NCI-H2107 treated with DMSO at 0.1 percent for 48 hours (cell line): ENCODE results near the gene B4GALNT3.

Source experiments
- DNase-seq: peaks from one replicate; lab custom pipeline; 2025; ENCODE audit not compliant: unreplicated experiment; lab: John Stamatoyannopoulos, UW

The B4GALNT3 gene

DNA sequence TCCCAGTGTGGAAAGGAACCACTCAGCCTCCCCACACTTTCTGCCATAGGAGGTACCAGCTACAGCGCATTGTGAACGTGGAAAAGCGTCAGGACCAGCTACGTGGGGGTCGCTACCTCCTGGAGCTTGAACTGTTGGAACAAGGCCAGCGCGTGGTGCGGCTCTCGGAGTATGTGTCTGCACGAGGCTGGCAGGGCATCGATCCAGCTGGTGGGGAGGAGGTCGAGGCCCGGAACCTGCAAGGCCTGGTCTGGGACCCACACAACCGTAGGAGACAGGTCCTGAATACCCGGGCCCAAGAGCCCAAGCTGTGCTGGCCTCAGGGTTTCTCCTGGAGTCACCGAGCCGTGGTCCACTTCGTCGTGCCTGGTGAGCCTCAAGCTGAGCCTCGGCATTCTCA, 96.8 kb downstream of the B4GALNT3 start:
- DNase-seq, result no peak

DNA sequence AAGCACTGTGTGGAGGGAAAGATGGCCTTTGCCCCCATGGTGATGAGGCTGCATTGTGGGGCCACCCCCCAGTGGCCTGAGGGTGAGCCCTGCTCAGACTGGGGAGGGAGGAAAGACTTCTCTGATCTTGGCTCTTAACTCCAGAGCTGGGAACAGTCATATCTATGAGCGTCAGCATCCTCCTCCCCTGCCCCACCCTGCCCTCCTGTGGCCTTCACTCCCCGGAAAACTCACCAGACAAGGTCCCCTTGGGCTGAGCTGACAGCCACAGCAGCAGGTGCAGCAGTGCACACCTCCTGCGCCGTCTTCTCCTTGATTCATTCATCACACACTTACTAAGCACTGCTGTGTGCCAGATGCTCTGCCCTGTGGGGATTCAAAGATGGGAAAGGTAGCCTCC, 98.8 kb downstream of the B4GALNT3 start:
- no peak for DNase-seq

DNA sequence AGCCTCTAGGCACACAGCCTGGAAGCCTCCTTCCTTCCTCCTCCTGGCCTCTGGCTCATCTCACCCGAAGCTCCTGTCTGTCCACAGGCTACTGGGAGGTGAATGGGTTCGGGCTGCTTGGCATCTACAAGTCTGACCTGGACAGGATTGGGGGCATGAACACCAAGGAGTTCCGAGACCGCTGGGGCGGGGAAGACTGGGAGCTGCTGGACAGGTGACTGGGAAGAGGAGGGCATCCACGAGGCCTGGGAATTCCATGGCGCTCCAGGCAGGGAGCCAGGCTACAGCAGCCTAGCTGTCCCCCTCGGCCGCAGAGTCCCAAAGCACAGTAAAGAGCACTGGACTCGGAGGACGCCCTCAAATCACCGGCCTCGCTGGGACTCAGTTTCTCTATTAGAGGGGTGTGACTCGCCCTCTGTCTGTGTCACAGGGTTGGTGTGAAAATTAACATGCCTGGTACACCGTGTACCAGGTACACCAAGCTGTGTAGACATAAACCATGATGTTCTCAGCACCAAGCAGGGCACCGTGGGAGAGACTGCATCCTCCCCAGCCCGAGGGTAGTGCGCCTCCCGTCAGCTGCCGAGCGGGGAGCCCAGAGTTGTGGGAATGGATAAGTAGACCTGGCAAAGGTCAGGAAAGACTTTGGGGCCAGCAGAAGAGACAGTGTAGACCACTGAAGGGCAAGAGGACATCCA, 99.6 kb downstream of the B4GALNT3 start:
- DNase-seq, result no peak

DNA sequence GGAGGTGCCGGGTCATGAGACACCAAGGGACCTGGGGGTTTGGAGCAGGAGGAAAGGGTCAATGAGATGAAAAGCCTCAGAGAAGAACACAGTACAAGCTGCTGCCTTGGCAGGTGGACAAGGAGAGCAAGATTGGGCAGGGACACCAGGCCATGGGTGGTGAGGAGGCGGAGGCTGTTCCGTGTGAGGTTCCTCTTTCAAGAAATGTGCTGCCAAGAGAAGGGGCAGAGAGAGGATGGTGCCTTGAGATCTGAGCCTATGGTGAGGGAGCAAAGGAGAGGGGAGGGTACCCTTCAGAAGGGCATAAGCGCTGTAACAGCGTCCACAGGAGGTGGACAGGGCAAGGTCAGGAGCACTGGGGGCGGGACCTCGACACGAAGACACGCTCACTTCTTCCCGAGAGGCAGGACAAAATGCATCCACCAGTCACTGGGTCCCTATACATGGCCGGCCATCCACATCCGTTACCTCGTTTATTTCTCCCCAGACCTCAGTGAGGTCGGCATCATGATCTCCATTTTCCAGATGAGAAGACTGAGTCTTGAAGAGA, 100.2 kb downstream of the B4GALNT3 start:
- no peak for DNase-seq

DNA sequence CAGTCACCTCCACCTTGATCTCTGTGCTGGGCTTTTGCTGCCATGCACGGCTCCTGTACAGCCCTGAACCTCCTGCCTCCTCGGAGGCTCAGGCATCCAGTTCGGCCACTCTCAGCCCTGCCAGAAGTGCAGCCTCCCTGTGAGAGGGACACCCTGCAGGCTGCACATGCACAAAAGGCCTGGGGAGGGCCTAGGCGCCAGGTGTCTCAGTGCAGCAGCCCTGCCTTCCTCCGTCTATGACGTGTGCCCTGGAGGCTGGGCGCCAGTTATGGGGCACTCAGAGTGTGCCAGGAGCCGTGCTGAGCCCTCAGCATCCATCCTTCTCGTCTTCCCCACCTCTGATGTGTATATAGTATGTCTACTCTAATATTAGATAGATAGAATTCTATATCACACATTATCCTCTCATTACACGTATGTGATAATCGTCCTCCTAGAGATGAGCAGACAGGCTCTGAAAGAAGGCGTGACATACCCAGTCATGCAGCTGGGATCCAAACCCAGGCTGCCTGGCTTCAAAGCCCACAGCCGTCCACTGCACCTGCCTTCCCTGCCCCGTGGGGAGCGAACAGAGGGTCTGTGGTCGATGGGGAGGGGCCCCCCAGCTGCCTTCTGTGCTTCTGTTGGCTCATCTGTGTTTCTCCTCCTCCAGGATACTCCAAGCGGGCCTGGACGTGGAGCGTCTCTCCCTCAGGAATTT, 101.1 kb downstream of the B4GALNT3 start:
- DNase-seq, result peak; percentile 73

DNA sequence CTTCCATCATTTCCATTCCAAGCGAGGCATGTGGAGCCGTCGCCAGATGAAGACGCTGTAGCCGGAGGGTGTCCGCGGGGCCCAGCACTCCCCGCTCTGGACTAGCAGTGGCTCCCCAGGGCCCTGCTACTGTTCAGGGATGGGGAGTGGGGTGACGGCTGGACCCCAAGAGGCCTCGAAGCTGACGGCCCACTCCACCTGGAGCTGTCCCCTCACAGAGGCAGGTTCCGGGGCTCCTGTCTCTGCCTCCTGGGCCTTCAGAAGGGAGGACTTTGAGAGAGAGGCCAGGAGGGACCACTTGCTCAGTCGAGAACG, 101.6 kb downstream of the B4GALNT3 start:
- DNase-seq, result no peak

DNA sequence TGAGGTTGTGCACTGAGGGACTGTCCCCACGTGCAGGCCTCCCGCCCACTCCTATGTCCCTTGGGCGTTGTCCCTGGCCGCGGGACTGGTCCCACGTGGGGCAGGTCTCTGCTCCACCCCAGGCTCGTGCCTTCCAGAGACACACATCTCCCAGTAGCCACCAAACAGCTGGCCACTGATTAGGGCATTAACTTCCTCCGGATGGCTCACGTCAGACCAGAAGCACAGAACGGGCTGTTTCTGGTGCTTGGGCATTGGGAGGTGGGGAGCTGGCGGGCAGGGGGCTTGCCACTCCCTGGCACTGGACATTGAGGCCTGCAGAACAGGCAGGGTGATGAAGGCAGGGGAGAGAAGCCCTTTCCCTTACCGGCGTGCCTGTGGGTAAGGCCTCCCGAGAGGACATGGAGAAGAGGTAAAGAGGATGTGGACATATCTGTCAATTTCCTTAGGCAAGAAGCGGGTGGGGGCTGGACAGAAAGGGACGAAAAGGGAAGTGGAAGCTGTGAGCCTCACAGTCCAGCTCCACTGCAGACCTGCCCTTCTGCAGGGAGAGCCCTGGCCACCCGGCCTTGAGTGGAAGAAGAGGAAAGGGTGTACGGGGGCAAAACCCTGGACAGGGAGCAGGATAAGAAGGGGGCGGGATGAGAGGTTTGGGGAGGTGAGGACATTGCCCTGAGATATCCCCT, 102.3 kb downstream of the B4GALNT3 start:
- DNase-seq, result no peak

DNA sequence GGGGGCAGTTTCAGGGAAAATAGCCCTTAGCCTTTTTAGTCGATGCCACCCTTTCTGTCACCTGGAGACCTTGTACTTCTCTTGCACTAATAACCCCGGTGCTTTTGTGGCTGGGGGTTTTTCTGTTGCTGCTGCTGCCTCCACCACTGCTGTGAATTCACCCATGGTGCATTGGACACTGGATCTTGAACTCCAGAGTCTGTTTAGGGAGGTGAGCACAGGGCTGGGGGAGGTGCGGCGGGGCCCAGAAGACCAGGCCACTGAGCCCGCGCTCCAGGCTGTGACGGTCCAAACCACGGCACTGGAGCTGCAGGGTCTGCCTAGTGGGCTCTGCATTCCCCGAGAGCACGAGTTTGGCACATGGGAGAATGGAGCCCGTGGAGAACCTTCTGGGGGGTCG, 102.9 kb downstream of the B4GALNT3 start:
- no peak for DNase-seq

DNA sequence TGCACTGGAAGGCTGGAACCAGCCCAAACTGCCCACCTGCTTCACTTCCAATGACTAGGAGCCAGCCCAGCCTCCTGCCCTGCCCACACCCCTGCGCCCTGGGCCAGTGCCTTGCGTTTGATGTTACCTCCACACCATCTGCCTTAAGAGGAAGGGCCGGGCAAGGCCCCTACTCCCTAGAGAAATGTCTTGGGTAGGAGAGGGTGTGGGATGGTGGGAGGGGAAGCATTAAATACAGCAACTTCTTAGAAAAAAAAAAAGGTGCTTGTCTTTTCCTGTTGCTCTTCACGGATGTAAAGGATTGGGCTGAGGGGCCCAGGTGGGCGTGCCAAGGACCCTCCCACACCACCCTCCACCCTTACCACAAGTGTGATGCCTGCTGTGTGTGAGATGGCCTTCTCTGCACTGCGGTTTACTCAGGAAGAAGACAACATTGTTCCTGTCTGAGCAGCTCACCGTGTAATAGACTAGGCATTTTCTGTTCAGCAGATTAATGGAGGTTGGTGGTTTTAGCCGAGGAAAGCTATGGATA, 103.6 kb downstream of the B4GALNT3 start:
- no peak for DNase-seq

DNA sequence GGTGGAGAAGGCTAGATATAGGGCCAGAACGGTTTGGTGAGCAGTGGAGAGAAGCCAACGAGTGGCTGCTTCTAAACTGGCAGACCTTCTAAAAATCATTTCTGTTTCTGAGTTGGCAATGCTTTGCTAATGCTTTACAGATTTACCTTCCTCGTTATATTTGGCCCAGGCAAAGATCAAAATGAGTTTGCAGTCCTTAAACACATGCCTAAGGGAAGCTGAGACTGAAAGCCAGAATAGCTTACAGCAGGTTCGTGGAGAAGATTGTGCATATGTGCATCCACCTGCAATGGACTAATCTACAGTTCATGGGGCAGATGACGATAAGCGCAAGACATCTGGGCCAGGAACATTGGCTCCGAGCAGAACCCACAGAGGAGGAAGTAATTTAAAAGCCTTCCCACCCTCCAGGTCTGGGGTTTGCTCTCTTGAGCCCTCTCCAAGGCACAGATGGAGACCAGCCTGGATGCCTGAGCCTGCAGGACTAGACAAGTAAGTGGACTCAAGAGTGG, 104.1 kb downstream of the B4GALNT3 start:
- DNase-seq, result no peak

DNA sequence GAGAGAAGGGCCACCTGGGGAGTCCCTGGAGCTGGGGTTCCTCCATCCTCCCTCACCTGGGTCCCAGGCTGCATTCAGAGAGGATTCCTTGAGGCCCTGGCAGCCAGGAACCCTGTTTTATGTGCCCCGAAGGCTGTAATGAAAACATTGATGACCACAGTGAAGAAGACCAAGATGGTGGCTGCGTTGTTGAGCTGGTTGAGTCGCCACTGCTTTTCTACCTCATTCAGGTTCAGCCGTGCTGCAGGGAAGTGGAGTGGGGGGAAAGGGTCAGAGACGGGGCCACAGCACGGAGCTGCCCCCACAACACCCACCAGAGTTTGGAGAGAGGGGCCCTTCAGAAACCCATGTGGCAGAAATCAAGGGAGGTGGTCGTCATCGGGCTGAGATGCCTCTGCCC, 105.4 kb downstream of the B4GALNT3 start:
- no peak for DNase-seq

DNA sequence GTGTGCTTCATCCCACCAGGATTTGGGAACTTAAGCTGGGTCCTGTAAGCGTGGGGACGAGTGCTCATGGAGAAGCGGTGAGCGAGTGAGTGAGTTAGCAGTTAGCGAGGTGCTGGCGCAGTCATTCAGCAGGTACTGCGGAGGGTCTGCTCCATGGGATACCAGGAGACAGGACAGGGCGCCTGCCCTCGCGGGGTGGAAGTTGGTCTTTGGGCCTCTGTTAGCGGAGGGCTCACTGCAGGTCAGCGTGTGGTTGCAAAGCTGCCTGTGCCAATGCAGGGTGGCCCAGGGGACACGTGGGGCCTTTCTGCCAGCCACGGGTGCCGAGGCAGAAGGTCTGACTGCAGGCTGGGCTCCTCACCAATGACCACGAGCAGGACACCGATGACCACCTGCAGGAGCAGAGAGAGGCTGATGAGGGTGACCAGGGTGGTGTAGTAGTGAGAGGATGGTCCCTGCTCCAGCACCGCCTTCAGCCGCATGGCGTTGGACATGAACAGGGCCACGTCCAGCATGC, 105.9 kb downstream of the B4GALNT3 start:
- no peak for DNase-seq

DNA sequence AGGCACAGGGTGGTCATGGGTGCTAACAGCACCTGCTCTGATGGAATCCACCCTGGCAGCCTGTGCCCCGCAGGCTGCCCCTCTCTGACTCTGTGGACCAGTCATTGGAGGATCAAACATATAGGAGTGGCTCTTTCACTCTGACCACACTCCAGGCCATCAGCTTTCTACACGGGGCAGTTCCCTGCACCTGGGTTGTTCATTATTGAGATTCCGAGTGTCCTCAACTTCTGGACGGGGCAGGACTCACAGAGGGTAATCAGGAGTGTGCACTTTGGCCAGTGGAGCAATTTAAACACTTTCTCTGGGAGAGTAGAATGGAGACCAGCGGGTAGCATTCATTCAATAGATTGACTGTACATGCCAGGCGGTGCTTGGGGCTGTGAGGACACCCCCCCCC, 108.7 kb downstream of the B4GALNT3 start:
- no peak for DNase-seq

DNA sequence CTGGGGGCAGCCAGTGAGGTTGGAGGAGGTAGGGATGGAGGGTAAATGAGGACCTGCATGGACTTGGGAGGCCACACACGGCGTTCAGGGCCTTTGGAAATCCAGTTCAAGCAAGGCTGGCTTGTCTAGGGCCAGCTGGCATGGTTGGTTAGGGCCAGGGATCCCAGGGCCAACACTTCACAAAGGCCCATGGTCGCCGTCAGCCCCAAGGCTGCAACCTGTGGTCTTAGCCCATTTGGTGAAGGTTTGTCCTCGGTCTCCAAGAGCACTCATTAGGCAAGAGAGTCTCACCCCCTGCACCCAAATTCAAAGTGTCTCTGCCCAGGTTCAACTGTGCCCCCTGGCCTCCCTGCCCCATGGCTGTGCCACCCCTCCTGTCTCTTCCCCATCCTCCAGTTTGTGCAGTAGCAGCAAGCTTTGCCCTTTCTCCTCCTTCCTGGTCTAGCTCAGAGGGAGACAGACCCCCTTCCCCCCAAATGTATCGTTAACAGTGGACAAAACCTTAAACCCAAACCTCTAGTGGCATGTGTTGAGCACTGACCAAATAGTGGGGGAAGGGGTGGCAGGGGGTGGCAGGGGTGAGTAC, 109.4 kb downstream of the B4GALNT3 start:
- no peak for DNase-seq

DNA sequence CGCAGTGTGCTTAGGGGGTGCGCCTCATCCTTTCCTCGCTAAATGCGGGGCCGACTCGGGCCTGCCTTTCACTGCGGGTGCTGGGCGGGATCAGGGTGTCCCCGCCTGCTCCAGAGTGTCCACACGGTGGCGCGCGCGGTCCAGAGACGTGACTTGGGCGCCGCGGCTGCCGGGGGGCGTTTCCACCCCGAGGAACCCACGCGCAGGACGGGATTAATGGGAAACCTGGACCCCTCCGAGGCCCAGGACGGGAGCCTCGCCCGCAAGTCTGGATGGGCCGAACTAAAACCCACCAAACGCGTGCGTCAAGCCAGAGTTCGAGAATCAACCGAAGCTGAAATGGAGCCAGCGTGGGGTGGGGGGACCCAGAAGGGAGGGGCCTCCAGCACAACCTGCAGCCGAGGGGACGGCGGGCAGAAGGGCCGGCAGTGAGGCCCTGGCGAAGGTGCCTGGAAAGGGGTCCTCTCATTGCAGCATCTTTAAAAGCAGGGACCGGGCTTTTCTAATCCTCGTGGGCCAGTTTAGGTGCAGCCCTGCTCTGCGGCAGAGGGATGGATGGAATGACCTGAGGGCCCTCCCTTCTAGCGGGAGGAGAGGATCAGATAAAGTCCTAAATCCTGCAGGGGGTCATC, 110.2 kb downstream of the B4GALNT3 start:
- DNase-seq, result peak; percentile 35

DNA sequence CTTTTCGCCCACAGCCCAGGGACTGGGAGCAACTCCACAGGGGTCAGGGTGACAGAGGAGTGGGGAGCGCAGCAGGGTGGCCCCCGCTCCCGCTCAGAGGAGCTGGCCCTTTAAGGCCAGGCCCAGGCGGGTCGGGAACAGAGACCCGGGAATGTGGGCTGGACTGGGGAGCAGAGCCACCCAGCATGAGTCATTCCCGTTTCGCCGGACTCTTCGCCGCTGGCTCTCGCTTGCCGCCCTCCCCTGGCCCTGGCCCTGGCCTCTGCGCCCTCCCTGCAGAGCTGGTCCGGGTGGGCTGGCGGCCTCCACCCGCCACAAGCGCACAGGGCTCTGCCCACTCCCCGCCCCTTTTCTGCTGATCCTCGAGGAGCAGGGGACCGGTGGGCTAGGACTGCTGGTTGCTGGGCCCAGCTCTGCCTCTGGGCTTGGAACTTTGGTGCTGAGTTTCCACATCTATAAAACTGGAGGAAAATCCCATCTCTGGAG, 110.7 kb downstream of the B4GALNT3 start:
- DNase-seq, result no peak

DNA sequence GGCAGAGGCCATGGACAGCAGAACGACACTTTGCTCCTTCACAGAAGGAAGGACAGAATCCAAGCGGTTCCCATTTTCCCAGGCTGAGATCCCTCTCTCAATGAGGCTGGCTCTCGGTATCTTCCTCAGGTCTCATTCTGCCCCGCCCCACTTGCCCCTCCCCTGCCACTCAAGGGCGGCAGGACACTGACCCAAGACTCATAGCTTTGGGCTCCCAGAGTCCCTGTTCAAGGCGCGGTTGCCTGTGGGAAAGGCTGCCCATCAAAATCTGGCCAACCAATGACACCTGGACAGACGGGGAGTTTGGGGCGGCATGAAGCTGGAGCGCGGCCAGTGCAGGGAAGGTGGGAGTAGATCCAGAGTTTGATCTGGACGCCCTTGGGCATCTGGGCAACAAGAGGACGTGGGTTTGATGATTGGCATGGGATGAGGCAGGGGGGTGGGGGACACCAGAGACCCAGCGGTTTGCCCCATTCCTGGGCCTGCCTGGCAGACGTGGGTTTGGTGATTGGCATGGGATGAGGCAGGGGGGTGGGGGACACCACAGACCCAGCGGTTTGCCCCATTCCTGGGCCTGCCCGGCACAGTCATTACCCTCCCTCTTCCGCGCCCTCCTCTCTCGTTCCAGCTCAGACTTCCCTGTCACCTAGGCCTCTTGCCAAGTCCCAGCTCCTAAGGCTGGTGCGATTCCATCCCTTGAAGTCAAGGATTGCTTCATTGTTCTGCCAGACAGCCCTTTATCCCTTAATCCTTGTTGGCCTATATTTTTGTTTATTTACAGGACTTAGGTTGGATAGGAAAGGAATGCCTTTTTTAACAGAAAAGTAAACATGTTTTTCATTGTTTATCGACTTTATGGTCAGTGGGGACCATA, 111.4 kb downstream of the B4GALNT3 start:
- no peak for DNase-seq

DNA sequence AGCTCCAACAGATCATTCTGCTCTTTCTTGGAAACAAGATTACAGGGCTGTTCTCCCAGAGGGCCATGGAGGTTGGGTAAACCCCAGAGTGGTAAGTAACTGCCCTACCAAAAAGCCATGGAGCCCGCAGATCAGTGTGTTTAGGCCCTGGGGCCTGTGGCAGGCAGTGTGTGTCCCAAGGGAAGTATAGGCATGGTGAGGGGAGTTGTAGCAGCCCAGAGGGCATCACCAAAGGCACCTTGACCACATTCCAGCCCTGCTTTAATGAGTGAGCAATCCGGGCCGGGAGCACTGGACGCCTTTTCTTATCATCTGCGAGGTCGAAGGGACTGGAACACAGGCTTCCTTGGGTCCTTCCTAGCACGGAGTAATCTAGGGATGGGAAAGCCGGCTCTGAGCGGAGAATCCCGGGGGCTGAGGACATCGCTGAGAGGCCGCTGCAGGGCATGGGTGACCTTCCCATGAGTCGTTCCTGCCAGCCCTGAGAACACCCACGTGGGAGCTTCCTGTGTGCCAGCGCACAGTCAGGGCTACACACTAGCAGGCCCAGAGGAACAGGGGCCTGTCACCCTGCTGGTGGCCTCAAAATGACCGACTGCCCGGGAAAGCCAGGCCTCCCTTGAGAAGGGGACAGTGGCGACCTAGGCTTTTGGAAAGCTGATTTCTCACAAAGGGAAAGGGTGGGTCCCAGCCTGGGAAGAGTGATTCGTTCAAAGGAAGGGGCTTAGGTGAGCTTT, 112.2 kb downstream of the B4GALNT3 start:
- no peak for DNase-seq

DNA sequence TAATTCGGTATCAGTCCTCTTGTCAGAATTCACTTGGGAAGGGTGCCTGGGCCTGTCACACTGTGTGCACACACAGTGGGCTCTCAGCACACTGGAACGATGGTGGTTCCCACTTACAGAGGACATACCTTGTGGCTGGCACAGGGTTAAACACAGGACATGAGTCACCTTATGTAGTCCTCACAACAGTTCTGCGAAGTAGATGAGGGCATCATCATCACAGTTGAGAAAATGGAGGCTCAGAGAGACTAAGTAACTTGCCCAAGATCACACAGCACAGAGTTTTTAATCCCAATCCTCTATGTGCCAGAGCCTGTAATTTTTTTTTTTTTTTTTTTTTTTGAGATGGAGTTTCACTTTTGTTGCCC, 112.8 kb downstream of the B4GALNT3 start:
- DNase-seq, result no peak
